Stimulated activated CD4-positive, alpha-beta T cell treated with anti-CD3 and anti-CD28 coated beads, Interleukin-4, amount 100 ng/mL, for 4 hours (primary cell): Measurements from ENCODE around the gene C1orf21.

Experiments
- DNase-seq, 2 experiments: peaks; one replicate each; pipeline ENCODE4 v3.0.0-alpha.2; 2020

The C1orf21 gene

GRCh38 chr1:184487531-184488193 is 100.8 kb downstream of the C1orf21 start:
- DNase-seq: no peak

GRCh38 chr1:184489908-184490307 is 103.1 kb downstream of the C1orf21 start:
- no peak for DNase-seq

- no peak for DNase-seq
Observed at GRCh38 chr1:184492536-184492935, 105.7 kb downstream of the C1orf21 start.

- DNase-seq: no peak
Observed at GRCh38 chr1:184493987-184494388, 107.2 kb downstream of the C1orf21 start.

GRCh38 chr1:184494929-184495328 is 108.1 kb downstream of the C1orf21 start:
- DNase-seq: no peak

- no peak for DNase-seq
Observed at GRCh38 chr1:184497959-184498723, 111.3 kb downstream of the C1orf21 start.

GRCh38 chr1:184499616-184500015 is 112.8 kb downstream of the C1orf21 start:
- DNase-seq: no peak

GRCh38 chr1:184502161-184502560 is 115.3 kb downstream of the C1orf21 start:
- no peak for DNase-seq

- DNase-seq: no peak
Observed at GRCh38 chr1:184503221-184503749, 116.5 kb downstream of the C1orf21 start.

- DNase-seq: no peak
Observed at GRCh38 chr1:184504040-184504954, 117.5 kb downstream of the C1orf21 start.

- DNase-seq: no peak
Observed at GRCh38 chr1:184504955-184505338, 118.1 kb downstream of the C1orf21 start.

GRCh38 chr1:184506481-184506880 is 119.7 kb downstream of the C1orf21 start:
- DNase-seq: no peak

GRCh38 chr1:184507165-184507564 is 120.3 kb downstream of the C1orf21 start:
- DNase-seq: no peak

GRCh38 chr1:184507604-184508280 is 120.9 kb downstream of the C1orf21 start:
- no peak for DNase-seq

- no peak for DNase-seq
Observed at GRCh38 chr1:184509105-184509504, 122.3 kb downstream of the C1orf21 start.

- no peak for DNase-seq
Observed at GRCh38 chr1:184510110-184510509, 123.3 kb downstream of the C1orf21 start.

GRCh38 chr1:184512724-184513123 is 125.9 kb downstream of the C1orf21 start:
- no peak for DNase-seq

- DNase-seq: no peak
Observed at GRCh38 chr1:184513421-184513820, 126.6 kb downstream of the C1orf21 start.

- no peak for DNase-seq
Observed at GRCh38 chr1:184513966-184514365, 127.1 kb downstream of the C1orf21 start.

- no peak for DNase-seq
Observed at GRCh38 chr1:184514447-184514846, 127.6 kb downstream of the C1orf21 start.

- no peak for DNase-seq
Observed at GRCh38 chr1:184517130-184517529, 130.3 kb downstream of the C1orf21 start.

GRCh38 chr1:184518736-184519357 is 132.0 kb downstream of the C1orf21 start:
- DNase-seq: no peak
